CD8-positive, alpha-beta memory T cell (primary cell): Measurements from ENCODE around the gene NUTM2A. TPM values are rescaled to one million over a fixed set of nuclear protein-coding genes. Genes with fewer than 3 reads are reported as not detected.
"Not testable (repeated sequence)": the region's sequence is repeated elsewhere in the genome, so short reads cannot be mapped to it uniquely, and the experiment has no call there.

Source experiments
- CTCF ChIA-PET: fragments of 350-600 bp; sonication (Branson Sonifier 250); formaldehyde crosslinking; loops from one replicate; lab custom pipeline; 2021; ENCODE audit warnings: antibody characterized with exemption; lab: Charles Lee
- POLR2A ChIA-PET: fragments of 350-600 bp; sonication (Branson Sonifier 250); formaldehyde crosslinking; loops from one replicate; lab custom pipeline; 2021; ENCODE audit warnings: antibody characterized with exemption; lab: Charles Lee
- DNase-seq, 5 donors: peaks; one replicate each; pipeline versions ENCODE4 v3.0.0 to v3.0.0-alpha.2; 2020 to 2022; ENCODE audit warnings: mixed read lengths in 1 of 5
- H3K27ac ChIP-seq: one replicate; pipeline ENCODE4 v1.7.0; 2013; ENCODE audit warnings: low read depth, mild to moderate bottlenecking, low read length, moderate library complexity
- H3K27me3 ChIP-seq: 2 replicates; pipeline ENCODE4 v1.7.0; 2013; ENCODE audit warnings: low read length, mild to moderate bottlenecking; ENCODE audit not compliant: insufficient read depth, poor library complexity, severe bottlenecking
- H3K36me3 ChIP-seq: 2 replicates; pipeline ENCODE4 v1.7.0; 2013; ENCODE audit warnings: mild to moderate bottlenecking, low read length, moderate library complexity; ENCODE audit not compliant: insufficient read depth
- H3K4me1 ChIP-seq: 2 replicates; pipeline ENCODE4 v1.7.0; 2013; ENCODE audit warnings: mild to moderate bottlenecking, low read length, moderate library complexity; ENCODE audit not compliant: insufficient read depth
- H3K4me3 ChIP-seq: 2 replicates; pipeline ENCODE4 v1.7.0; 2013; ENCODE audit warnings: mild to moderate bottlenecking, low read length
- H3K9me3 ChIP-seq: 2 replicates; pipeline ENCODE4 v1.7.0; 2013; ENCODE audit warnings: mild to moderate bottlenecking, low read length
- H3K27ac Mint-ChIP-seq, 8 donors: one replicate each; pipeline ENCODE4 v1.8.0; 2020 to 2021; ENCODE audit warnings: mixed read lengths in 8 of 8, mild to moderate bottlenecking in 6 of 8, inconsistent platforms in 3 of 8, moderate library complexity in 3 of 8
- H3K27me3 Mint-ChIP-seq, 2 donors: one replicate each; pipeline ENCODE4 v1.8.0; 2020 to 2021; ENCODE audit warnings: mixed read lengths in 2 of 2, mild to moderate bottlenecking in 1 of 2, moderate library complexity in 1 of 2
- H3K36me3 Mint-ChIP-seq, 3 donors: one replicate each; pipeline ENCODE4 v1.8.0; 2020 to 2021; ENCODE audit warnings: mixed read lengths in 3 of 3, inconsistent platforms in 1 of 3, mild to moderate bottlenecking in 1 of 3
- H3K4me1 Mint-ChIP-seq, 3 donors: one replicate each; pipeline ENCODE4 v1.8.0; 2020 to 2021; ENCODE audit warnings: mixed read lengths in 3 of 3, inconsistent platforms in 1 of 3, mild to moderate bottlenecking in 1 of 3
- H3K4me3 Mint-ChIP-seq, 7 donors: one replicate each; pipeline ENCODE4 v1.8.0; 2020 to 2021; ENCODE audit warnings: mixed read lengths in 7 of 7, mild to moderate bottlenecking in 6 of 7, moderate library complexity in 4 of 7, inconsistent platforms in 2 of 7
- H3K9me3 Mint-ChIP-seq, 5 donors: one replicate each; pipeline ENCODE4 v1.8.0; 2020 to 2022; ENCODE audit warnings: mixed read lengths in 5 of 5, mild to moderate bottlenecking in 3 of 5, moderate library complexity in 2 of 5, inconsistent platforms in 1 of 5
- polyA plus RNA-seq: library from polyadenylated mRNA; unstranded; fragments of 300-500 nt; fragmentation: Illumina TruSeq; gene quantifications from one replicate; pipeline ENCODE4 v1.2.3, GENCODE V29; 2021
- total RNA-seq, 2 experiments: library from RNA; stranded (reverse); gene quantifications; one replicate each; pipeline ENCODE4 v1.2.3, GENCODE V29; 2021

Gene NUTM2A
- total and polyA plus RNA-seq, 3 experiments from 2014 or later = 0.40 to 0.48 TPM; not detected in 1

DNA sequence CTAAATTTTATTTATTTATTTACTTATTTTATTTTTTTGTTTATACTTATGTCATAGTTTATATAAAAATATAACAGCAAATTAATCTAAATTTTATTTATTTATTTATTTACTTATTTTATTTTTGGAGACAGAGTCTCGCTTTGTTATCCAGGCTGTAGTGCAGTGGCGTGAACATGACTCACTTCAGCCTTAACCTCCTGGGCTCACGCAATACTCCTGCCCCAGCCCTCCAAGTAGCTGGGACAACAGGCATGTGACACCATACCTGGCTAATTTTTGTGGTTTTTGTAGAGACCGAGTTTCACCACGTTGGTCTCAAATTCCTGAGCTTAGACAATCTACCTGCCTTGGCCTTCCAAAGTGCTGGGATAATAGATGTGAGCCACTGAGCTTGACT lies 14.9 kb upstream of the NUTM2A start:
- H3K27me3 Mint-ChIP-seq, H3K4me3 Mint-ChIP-seq, H3K4me3 ChIP-seq, H3K9me3 ChIP-seq, H3K36me3 Mint-ChIP-seq, H3K27ac Mint-ChIP-seq, DNase-seq, H3K27me3 ChIP-seq, H3K27ac ChIP-seq, H3K9me3 Mint-ChIP-seq, POLR2A ChIA-PET, H3K4me1 ChIP-seq, CTCF ChIA-PET, H3K36me3 ChIP-seq: not testable (repeated sequence)
- peaks cover 3 to 10% (median 5%) of the 10 kb centered on the region in 3 donors for H3K4me1 Mint-ChIP-seq

DNA sequence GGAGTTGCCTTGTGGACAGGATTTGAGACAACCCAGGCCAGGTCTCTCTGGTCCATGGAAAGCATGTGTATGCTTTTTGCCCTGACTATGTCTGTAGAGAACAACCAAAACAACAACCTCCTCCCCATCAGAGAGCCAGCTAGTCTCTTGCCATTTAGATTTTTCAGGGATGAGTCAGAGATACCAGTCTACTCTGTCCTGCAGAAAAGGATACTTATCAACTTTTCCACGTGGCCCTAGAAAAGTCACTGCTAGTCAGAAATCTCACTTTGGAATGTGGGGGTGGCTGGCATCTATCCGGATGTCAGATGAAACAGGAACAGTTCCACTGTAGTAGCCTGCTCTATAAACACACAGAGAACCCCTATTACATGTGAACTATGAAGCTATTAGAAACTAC lies 13.4 kb upstream of the NUTM2A start:
- H3K4me3 Mint-ChIP-seq, H3K9me3 Mint-ChIP-seq: not testable (repeated sequence)
- peak overlapping the region in 1 of 8 donors; percentile 36 for H3K27ac Mint-ChIP-seq

DNA sequence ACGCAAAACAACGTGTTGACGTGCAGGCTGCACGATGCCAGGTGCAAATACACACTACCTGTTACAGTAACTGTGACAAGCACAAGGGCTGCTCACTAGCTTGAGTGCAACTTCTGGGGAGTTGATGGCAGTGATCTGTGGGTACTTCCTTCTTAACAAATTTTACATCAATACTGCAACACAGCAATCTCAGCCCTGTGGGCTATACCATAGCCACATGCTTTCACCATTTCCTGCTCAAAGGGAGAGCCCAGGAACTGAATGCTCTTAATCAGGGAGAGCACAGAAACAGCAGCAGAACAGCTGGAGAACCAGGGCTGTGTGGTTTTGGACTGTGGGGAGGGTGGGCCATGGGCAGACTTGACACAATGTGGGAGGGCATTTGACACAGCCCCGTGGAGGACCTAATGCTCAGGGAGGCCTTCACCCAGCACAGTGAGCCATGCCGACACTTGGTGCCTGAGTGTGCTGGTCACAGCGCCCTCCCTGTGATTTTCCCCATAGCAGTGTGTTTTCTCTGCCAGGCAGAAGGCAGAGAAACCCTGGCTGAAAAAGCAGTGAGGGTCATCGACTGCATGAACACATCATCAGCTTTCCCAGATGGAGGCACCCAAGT lies 12.0 kb upstream of the NUTM2A start:
- H3K4me1 ChIP-seq, H3K9me3 ChIP-seq, H3K27ac ChIP-seq, POLR2A ChIA-PET, H3K27me3 ChIP-seq, H3K36me3 Mint-ChIP-seq, H3K36me3 ChIP-seq, H3K4me3 Mint-ChIP-seq, H3K4me3 ChIP-seq, DNase-seq, H3K9me3 Mint-ChIP-seq, H3K27ac Mint-ChIP-seq, H3K27me3 Mint-ChIP-seq, CTCF ChIA-PET: not testable (repeated sequence)
- peaks cover 3 to 13% (median 5%) of the 10 kb centered on the region in 3 donors for H3K4me1 Mint-ChIP-seq

More for the DNA sequence above, 13.4 kb upstream of the NUTM2A start:
- CTCF ChIA-PET, POLR2A ChIA-PET, H3K27me3 Mint-ChIP-seq, DNase-seq, H3K36me3 ChIP-seq, H3K4me3 ChIP-seq, H3K27me3 ChIP-seq, H3K27ac ChIP-seq, H3K9me3 ChIP-seq, H3K36me3 Mint-ChIP-seq, H3K4me1 ChIP-seq: not testable (repeated sequence)
- peaks cover 3 to 10% (median 5%) of the 10 kb centered on the region in 3 donors for H3K4me1 Mint-ChIP-seq

DNA sequence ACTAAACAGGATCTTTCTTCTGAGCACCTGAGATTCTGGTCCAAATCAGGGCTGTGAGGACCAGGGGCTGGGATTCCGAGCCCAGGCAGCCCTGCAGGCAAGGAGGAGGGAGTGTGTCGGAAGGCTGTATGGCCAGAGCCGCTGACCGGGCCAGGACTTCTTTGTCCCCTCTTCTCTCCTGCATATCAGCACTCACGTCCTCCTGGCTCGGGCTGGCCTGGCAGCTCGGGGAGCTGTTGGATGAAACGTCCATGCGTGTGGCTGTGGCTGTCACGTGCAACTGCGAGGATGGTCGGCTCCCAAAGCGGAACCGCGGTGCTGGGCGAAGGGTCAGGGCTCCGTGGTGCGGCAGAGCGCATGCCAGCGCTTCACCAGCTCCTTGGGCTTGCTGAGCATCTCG lies 11.4 kb upstream of the NUTM2A start:
- H3K4me3 ChIP-seq, CTCF ChIA-PET, H3K36me3 Mint-ChIP-seq, POLR2A ChIA-PET, H3K27me3 ChIP-seq, H3K4me3 Mint-ChIP-seq, H3K4me1 ChIP-seq, H3K27me3 Mint-ChIP-seq, DNase-seq, H3K27ac Mint-ChIP-seq, H3K27ac ChIP-seq, H3K9me3 ChIP-seq, H3K9me3 Mint-ChIP-seq, H3K36me3 ChIP-seq: not testable (repeated sequence)
- peaks cover 4 to 19% (median 5%) of the 10 kb centered on the region in 3 donors for H3K4me1 Mint-ChIP-seq

DNA sequence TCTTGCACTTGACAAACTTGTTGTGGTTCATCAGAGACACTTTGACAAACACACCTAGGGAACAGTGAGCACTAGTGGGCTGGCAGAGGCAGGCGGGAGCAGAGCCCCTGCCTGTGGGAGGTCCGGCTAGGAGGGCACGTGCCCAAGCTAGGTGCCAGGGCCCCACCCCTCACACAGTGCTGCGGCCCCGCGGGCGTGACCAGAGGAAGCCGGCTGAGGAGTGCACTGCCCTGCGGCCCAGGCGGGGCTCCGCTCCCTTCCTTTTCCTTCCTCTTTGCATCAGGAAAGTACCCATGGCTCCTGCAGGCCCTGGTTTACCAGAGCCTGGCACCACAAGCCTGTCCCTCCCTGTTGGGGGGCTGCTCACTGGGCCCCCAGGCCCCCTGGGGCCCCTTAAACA lies 9.1 kb upstream of the NUTM2A start:
- H3K4me3 Mint-ChIP-seq, H3K27me3 Mint-ChIP-seq, H3K27me3 ChIP-seq, H3K4me3 ChIP-seq, H3K36me3 ChIP-seq, H3K27ac ChIP-seq, H3K9me3 ChIP-seq, H3K27ac Mint-ChIP-seq, H3K9me3 Mint-ChIP-seq, POLR2A ChIA-PET, H3K4me1 ChIP-seq, DNase-seq, H3K36me3 Mint-ChIP-seq: not testable (repeated sequence)
- CTCF ChIA-PET = interaction anchor here (0.6 kb wide), 1 partner anchor 277 kb away, joined by 3 read pairs; no protein-coding TSS in a partner anchor
- peaks cover 5 to 22% (median 6%) of the 10 kb centered on the region in 3 donors for H3K4me1 Mint-ChIP-seq

DNA sequence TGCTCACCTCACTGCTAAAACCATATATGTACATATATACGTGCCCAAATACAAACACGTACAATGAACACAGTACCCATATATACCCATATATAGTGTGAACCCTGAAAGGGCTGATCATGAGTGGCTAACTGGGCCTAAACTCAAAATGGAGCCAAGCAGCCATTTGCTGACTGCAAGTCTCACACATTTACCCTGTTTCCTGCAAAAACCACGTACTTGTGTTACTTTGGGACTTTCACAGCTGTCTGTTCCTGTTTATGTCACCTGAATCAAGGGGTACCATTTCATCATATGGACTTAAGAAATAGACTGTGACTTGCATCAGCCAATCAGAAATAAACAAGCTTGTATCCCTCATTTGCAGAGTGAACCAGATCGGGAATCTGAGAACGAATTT lies 5.9 kb upstream of the NUTM2A start:
- not testable (repeated sequence) for H3K27ac ChIP-seq

DNA sequence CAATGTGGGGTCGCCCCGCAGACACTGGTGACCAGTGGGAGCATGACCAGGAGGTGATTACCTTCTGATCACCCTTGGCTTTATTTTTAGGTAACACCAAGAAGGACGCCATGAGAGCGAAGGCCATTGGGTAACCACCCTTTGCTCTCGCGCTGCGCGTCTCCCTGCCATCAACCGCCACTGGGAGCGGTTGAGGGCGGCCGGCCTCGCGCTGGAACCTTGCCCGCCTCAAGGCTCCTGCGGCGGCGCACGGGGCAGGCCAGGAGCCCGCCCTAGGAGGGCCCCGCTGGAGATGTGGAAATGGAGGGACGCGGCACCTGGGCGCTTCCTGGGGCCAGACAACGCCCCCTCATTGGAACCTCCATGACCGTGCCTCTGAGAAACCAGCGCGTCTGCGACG lies 2.5 kb upstream of the NUTM2A start:
- H3K27me3 ChIP-seq, DNase-seq, H3K27ac Mint-ChIP-seq, H3K4me1 ChIP-seq, H3K9me3 ChIP-seq, H3K4me3 ChIP-seq, H3K4me3 Mint-ChIP-seq, H3K27me3 Mint-ChIP-seq, CTCF ChIA-PET, H3K9me3 Mint-ChIP-seq, H3K4me1 Mint-ChIP-seq, POLR2A ChIA-PET, H3K36me3 Mint-ChIP-seq, H3K27ac ChIP-seq, H3K36me3 ChIP-seq: not testable (repeated sequence)

More for the DNA sequence above, 5.9 kb upstream of the NUTM2A start:
- H3K4me3 ChIP-seq, H3K9me3 Mint-ChIP-seq, DNase-seq, H3K36me3 Mint-ChIP-seq, H3K27me3 ChIP-seq, H3K27ac Mint-ChIP-seq, H3K27me3 Mint-ChIP-seq, POLR2A ChIA-PET, H3K9me3 ChIP-seq, H3K4me3 Mint-ChIP-seq, H3K36me3 ChIP-seq, CTCF ChIA-PET, H3K4me1 ChIP-seq: not testable (repeated sequence)
- peaks cover 0 to 17% (median 3%) of the 10 kb centered on the region in 3 donors for H3K4me1 Mint-ChIP-seq

DNA sequence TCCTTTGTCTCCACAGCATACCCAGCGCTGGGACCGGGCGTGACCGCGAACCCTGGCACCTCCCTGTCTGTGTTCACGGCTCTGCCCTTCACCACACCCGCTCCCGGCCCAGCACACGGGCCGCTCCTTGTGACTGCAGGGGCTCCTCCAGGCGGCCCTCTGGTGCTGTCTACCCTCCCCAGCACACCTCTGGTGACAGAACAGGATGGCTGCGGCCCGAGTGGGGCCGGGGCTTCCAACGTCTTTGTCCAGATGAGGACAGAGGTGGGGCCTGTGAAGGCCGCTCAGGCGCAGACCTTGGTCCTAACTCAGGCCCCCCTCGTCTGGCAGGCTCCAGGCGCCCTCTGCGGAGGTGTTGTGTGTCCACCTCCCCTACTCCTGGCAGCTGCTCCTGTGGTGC lies 3.0 kb downstream of the NUTM2A start:
- H3K27ac ChIP-seq, POLR2A ChIA-PET, H3K4me1 Mint-ChIP-seq, DNase-seq, H3K36me3 ChIP-seq, H3K4me3 ChIP-seq, H3K4me3 Mint-ChIP-seq, H3K27me3 Mint-ChIP-seq, CTCF ChIA-PET, H3K4me1 ChIP-seq, H3K9me3 Mint-ChIP-seq, H3K27me3 ChIP-seq, H3K36me3 Mint-ChIP-seq, H3K9me3 ChIP-seq, H3K27ac Mint-ChIP-seq: not testable (repeated sequence)

DNA sequence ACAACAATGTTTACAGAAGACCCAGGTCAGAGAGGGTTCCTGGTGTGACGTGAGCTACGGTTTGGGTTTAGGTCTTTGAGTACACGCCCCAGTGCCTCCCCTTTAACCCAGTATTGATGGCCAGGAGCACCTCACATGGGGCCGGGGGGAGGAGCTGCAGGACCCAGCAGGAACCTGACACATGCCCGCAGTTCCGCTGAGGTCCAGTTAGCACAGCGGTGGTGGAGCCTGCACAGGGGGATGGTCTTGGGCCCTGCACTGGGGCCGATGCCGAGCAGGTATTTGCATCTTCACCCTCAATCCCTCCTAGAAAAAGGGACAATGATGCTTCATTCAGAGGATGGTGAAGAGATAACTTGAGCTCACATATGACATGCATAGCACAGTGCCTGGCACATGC lies 4.0 kb downstream of the NUTM2A start:
- H3K4me3 ChIP-seq, H3K4me1 Mint-ChIP-seq, H3K36me3 Mint-ChIP-seq, H3K27me3 Mint-ChIP-seq, H3K27ac Mint-ChIP-seq, H3K27me3 ChIP-seq, CTCF ChIA-PET, POLR2A ChIA-PET, H3K27ac ChIP-seq, H3K9me3 ChIP-seq, DNase-seq, H3K4me1 ChIP-seq, H3K4me3 Mint-ChIP-seq, H3K36me3 ChIP-seq, H3K9me3 Mint-ChIP-seq: not testable (repeated sequence)
